Liver (tissue), 9 donors: ENCODE data around the gene UBA1. TPM values are rescaled to one million over a fixed set of nuclear protein-coding genes. Genes with fewer than 3 reads are reported as not detected.

Experiments
- DNase-seq: peaks from one replicate; pipeline ENCODE4 v3.0.0-alpha.2; 2017; ENCODE audit warnings: low spot score
- H3K27ac ChIP-seq, 2 donors: one replicate each; pipeline ENCODE4 v1.7.0; 2013; ENCODE audit warnings: inconsistent platforms in 2 of 2, low read length in 2 of 2, control low read depth in 1 of 2, low read depth in 1 of 2, mild to moderate bottlenecking in 1 of 2
- H3K27me3 ChIP-seq, 4 donors: one replicate each; pipeline versions ENCODE4 v1.6.1 to v1.7.0; 2013; ENCODE audit warnings: low read length in 3 of 4, inconsistent platforms in 1 of 4, mild to moderate bottlenecking in 1 of 4, moderate library complexity in 1 of 4; ENCODE audit not compliant: control insufficient read depth in 4 of 4, insufficient read depth in 4 of 4
- H3K36me3 ChIP-seq, 4 donors: one replicate each; pipeline versions ENCODE4 v1.6.1 to v1.7.0; 2013; ENCODE audit warnings: low read length in 3 of 4, mild to moderate bottlenecking in 3 of 4, low read depth in 1 of 4, moderate library complexity in 1 of 4; ENCODE audit not compliant: control insufficient read depth in 4 of 4, insufficient read depth in 3 of 4
- H3K4me1 ChIP-seq, 4 donors: one replicate each; pipeline versions ENCODE4 v1.6.1 to v1.7.0; 2013; ENCODE audit warnings: low read length in 3 of 4, mild to moderate bottlenecking in 3 of 4, moderate library complexity in 1 of 4; ENCODE audit not compliant: control insufficient read depth in 4 of 4, insufficient read depth in 4 of 4
- H3K4me3 ChIP-seq, 3 donors: one replicate each; pipeline versions ENCODE4 v1.6.1 to v1.7.0; 2013; ENCODE audit warnings: low read length in 3 of 3, control low read depth in 1 of 3, low read depth in 1 of 3, mild to moderate bottlenecking in 1 of 3
- H3K9ac ChIP-seq, 2 donors: one replicate each; pipeline ENCODE4 v1.7.0; 2013; ENCODE audit warnings: low read length in 2 of 2, mild to moderate bottlenecking in 2 of 2, moderate library complexity in 2 of 2, control low read depth in 1 of 2, low read depth in 1 of 2
- H3K9me3 ChIP-seq, 4 donors: one replicate each; pipeline versions ENCODE4 v1.6.1 to v1.7.0; 2013; ENCODE audit warnings: low read length in 3 of 4; ENCODE audit not compliant: control insufficient read depth in 4 of 4
- ATF3 ChIP-seq: IDR thresholded peaks from 2 replicates; pipeline ENCODE4 v1.6.1; 2016; ENCODE audit warnings: antibody characterized with exemption
- EGR1 ChIP-seq, 2 donors: IDR thresholded peaks; 2 replicates each; pipeline ENCODE4 v1.6.1; 2016 to 2018; ENCODE audit warnings: antibody characterized with exemption in 2 of 2, low read depth in 2 of 2
- FOXA1 ChIP-seq: IDR thresholded peaks from 2 replicates; pipeline ENCODE4 v1.6.1; 2016; ENCODE audit warnings: antibody characterized with exemption
- FOXA2 ChIP-seq: IDR thresholded peaks from 2 replicates; pipeline ENCODE4 v1.6.1; 2016; ENCODE audit warnings: antibody characterized with exemption
- HNF4A ChIP-seq, 2 donors: conservative IDR thresholded peaks; 2 replicates each; pipeline ENCODE4 v1.6.1; 2016; ENCODE audit warnings: antibody characterized with exemption in 2 of 2, mild to moderate bottlenecking in 2 of 2
- HNF4G ChIP-seq: IDR thresholded peaks from 2 replicates; pipeline ENCODE4 v1.6.1; 2016; ENCODE audit warnings: antibody characterized with exemption
- JUND ChIP-seq, 2 donors: IDR thresholded peaks; 2 replicates each; pipeline ENCODE4 v1.6.1; 2016; ENCODE audit warnings: antibody characterized with exemption in 2 of 2
- MAX ChIP-seq: IDR thresholded peaks from 2 replicates; pipeline ENCODE4 v1.6.1; 2016; ENCODE audit warnings: antibody characterized with exemption
- NR2F2 ChIP-seq: IDR thresholded peaks from 2 replicates; pipeline ENCODE4 v1.6.1; 2016; ENCODE audit warnings: antibody characterized with exemption
- RAD21 ChIP-seq, 2 donors: IDR thresholded peaks; 2 replicates each; pipeline ENCODE4 v1.6.1; 2016; ENCODE audit warnings: antibody characterized with exemption in 2 of 2, mild to moderate bottlenecking in 2 of 2
- RXRA ChIP-seq, 2 donors: IDR thresholded peaks; 2 replicates each; pipeline ENCODE4 v1.6.1; 2017 to 2018; ENCODE audit warnings: antibody characterized with exemption in 2 of 2, mild to moderate bottlenecking in 1 of 2
- SP1 ChIP-seq: IDR thresholded peaks from 2 replicates; pipeline ENCODE4 v1.6.1; 2018; ENCODE audit warnings: antibody characterized with exemption, mild to moderate bottlenecking
- TAF1 ChIP-seq: conservative IDR thresholded peaks from 2 replicates; pipeline ENCODE4 v1.6.1; 2016; ENCODE audit warnings: antibody characterized with exemption, mild to moderate bottlenecking
- YY1 ChIP-seq: IDR thresholded peaks from 2 replicates; pipeline ENCODE4 v1.6.1; 2016; ENCODE audit warnings: antibody characterized with exemption, mild to moderate bottlenecking
- WGBS: extraction: QIAGEN DNeasy Blood & Tissue Kit; methylation state at CpG from one replicate; pipeline ENCODE4 v1.1.7; 2013; 5-methylcytosine and 5-hydroxymethylcytosine counted together
- polyA plus RNA-seq, 2 donors: library from polyadenylated mRNA; stranded (reverse) in 1 of 2; unstranded in 1 of 2; fragments of 200-250 nt in 1 of 2; fragments of >200 nt in 1 of 2; fragmentation: Nextera tagmentation in 1 of 2; extraction: Ambion mirVana in 1 of 2; gene quantifications; one replicate each; pipeline versions ENCODE4 v1.2.1 to v1.2.3, GENCODE V29; 2013 to 2015
- total RNA-seq, 2 donors: library from RNA; depleted of rRNA; stranded (reverse); fragments of >200 nt; gene quantifications; one replicate each; pipeline ENCODE4 v1.2.3, GENCODE V29; 2014
- TF ChIP-seq, protein P1 (sequence below): IDR thresholded peaks from 2 replicates; pipeline ENCODE4 v1.6.1; 2016; ENCODE audit warnings: antibody characterized with exemption, mild to moderate bottlenecking
- TF ChIP-seq, protein P2 (sequence below): fragments of 150-350 bp; IDR thresholded peaks from 2 replicates; pipeline ENCODE4 v1.5.1; 2017; ENCODE audit warnings: improper control_type of control experiment, low read depth, low read length; ENCODE audit not compliant: missing input control
- TF ChIP-seq, protein P3 (sequence below): IDR thresholded peaks from 2 replicates; pipeline ENCODE4 v1.6.1; 2016; ENCODE audit warnings: antibody characterized with exemption
- donor health status: healthy.
- donor health status: healthy.
- donor health status: healthy.
- donor health status: healthy.
- donor health status: healthy.

The UBA1 gene
- total and polyA plus RNA-seq, 4 donors = 39.8 to 85.4 (median 68.7) TPM

GRCh38 chrX:47197526-47197925 is 3.9 kb downstream of the UBA1 start:
- peaks cover 8 to 43% (median 31%) of the 10 kb centered on the region in 4 donors for H3K4me1 ChIP-seq
- TF ChIP-seq FOXA1 = no peak
- TF ChIP-seq TAF1 = no peak
- no peak for TF ChIP-seq MAX
- TF ChIP-seq, protein P1, sequence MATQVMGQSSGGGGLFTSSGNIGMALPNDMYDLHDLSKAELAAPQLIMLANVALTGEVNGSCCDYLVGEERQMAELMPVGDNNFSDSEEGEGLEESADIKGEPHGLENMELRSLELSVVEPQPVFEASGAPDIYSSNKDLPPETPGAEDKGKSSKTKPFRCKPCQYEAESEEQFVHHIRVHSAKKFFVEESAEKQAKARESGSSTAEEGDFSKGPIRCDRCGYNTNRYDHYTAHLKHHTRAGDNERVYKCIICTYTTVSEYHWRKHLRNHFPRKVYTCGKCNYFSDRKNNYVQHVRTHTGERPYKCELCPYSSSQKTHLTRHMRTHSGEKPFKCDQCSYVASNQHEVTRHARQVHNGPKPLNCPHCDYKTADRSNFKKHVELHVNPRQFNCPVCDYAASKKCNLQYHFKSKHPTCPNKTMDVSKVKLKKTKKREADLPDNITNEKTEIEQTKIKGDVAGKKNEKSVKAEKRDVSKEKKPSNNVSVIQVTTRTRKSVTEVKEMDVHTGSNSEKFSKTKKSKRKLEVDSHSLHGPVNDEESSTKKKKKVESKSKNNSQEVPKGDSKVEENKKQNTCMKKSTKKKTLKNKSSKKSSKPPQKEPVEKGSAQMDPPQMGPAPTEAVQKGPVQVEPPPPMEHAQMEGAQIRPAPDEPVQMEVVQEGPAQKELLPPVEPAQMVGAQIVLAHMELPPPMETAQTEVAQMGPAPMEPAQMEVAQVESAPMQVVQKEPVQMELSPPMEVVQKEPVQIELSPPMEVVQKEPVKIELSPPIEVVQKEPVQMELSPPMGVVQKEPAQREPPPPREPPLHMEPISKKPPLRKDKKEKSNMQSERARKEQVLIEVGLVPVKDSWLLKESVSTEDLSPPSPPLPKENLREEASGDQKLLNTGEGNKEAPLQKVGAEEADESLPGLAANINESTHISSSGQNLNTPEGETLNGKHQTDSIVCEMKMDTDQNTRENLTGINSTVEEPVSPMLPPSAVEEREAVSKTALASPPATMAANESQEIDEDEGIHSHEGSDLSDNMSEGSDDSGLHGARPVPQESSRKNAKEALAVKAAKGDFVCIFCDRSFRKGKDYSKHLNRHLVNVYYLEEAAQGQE = no peak
- no peak for TF ChIP-seq SP1
- TF ChIP-seq JUND (IDR thresholded peaks at IDR 0.05) = no peak
- TF ChIP-seq RAD21 (IDR thresholded peaks at IDR 0.05) = no peak
- no peak for TF ChIP-seq RXRA (IDR thresholded peaks at IDR 0.05)
- TF ChIP-seq HNF4G = no peak
- no peak overlapping the region for H3K4me3 ChIP-seq
- no peak for DNase-seq
- H3K9ac ChIP-seq = no peak overlapping the region
- no peak overlapping the region for H3K27ac ChIP-seq
- no peaks in the 10 kb centered on the region for H3K27me3 ChIP-seq
- H3K36me3 ChIP-seq = peaks cover 9 to 43% (median 29%) of the 10 kb centered on the region in 4 donors
- H3K9me3 ChIP-seq = no peaks in the 10 kb centered on the region
- WGBS = 59% methylated on average over 7 of the region's 7 CpGs

- Histone ChIP-seq H3K9me3 (no peaks in the 10 kb centered on the region), H3K27ac (no peak overlapping the region), H3K36me3 (peaks cover 9 to 50% (median 34%) of the 10 kb centered on the region in 4 donors), H3K4me1 (peaks cover 8 to 38% (median 28%) of the 10 kb centered on the region in 4 donors), H3K27me3 (no peaks in the 10 kb centered on the region), H3K4me3 (no peak overlapping the region), H3K9ac (no peak overlapping the region)
- TF ChIP-seq NR2F2 (no peak), ATF3 (no peak), TAF1 (no peak), SP1 (no peak), FOXA2 (no peak), JUND (IDR thresholded peaks at IDR 0.05) (no peak), HNF4G (no peak), HNF4A (conservative IDR thresholded peaks at IDR 0.05) (no peak), YY1 (no peak), RAD21 (IDR thresholded peaks at IDR 0.05) (no peak), RXRA (IDR thresholded peaks at IDR 0.05) (no peak), MAX (no peak), EGR1 (IDR thresholded peaks at IDR 0.05; ENCODE audit: low read depth in 2 of 2) (no peak)
- TF ChIP-seq, protein P2, sequence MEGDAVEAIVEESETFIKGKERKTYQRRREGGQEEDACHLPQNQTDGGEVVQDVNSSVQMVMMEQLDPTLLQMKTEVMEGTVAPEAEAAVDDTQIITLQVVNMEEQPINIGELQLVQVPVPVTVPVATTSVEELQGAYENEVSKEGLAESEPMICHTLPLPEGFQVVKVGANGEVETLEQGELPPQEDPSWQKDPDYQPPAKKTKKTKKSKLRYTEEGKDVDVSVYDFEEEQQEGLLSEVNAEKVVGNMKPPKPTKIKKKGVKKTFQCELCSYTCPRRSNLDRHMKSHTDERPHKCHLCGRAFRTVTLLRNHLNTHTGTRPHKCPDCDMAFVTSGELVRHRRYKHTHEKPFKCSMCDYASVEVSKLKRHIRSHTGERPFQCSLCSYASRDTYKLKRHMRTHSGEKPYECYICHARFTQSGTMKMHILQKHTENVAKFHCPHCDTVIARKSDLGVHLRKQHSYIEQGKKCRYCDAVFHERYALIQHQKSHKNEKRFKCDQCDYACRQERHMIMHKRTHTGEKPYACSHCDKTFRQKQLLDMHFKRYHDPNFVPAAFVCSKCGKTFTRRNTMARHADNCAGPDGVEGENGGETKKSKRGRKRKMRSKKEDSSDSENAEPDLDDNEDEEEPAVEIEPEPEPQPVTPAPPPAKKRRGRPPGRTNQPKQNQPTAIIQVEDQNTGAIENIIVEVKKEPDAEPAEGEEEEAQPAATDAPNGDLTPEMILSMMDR = no peak
- TF ChIP-seq, protein P3, sequence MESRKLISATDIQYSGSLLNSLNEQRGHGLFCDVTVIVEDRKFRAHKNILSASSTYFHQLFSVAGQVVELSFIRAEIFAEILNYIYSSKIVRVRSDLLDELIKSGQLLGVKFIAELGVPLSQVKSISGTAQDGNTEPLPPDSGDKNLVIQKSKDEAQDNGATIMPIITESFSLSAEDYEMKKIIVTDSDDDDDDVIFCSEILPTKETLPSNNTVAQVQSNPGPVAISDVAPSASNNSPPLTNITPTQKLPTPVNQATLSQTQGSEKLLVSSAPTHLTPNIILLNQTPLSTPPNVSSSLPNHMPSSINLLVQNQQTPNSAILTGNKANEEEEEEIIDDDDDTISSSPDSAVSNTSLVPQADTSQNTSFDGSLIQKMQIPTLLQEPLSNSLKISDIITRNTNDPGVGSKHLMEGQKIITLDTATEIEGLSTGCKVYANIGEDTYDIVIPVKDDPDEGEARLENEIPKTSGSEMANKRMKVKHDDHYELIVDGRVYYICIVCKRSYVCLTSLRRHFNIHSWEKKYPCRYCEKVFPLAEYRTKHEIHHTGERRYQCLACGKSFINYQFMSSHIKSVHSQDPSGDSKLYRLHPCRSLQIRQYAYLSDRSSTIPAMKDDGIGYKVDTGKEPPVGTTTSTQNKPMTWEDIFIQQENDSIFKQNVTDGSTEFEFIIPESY = no peak
- TF ChIP-seq, protein P1 = no peak
- no peak for DNase-seq
- 86% methylated on average over 10 of the region's 10 CpGs for WGBS
Measured at GRCh38 chrX:47198026-47198686, 4.5 kb downstream of the UBA1 start.
